Fibroblast of skin of right quadriceps (primary cell): ENCODE data around the gene ZNF839.
A peak's percentile ranks its signal among the peaks of the same experiment; 100 is the strongest.
"Not testable (repeated sequence)": the region's sequence is repeated elsewhere in the genome, so short reads cannot be mapped to it uniquely, and the experiment has no call there.

Source experiments
- DNase-seq: peaks from one replicate; pipeline ENCODE4 v3.0.0-alpha.2; 2013

The ZNF839 gene

GRCh38 chr14:102344084-102344483 lies 24.5 kb downstream of the ZNF839 start:
- DNase-seq: no peak

DNA sequence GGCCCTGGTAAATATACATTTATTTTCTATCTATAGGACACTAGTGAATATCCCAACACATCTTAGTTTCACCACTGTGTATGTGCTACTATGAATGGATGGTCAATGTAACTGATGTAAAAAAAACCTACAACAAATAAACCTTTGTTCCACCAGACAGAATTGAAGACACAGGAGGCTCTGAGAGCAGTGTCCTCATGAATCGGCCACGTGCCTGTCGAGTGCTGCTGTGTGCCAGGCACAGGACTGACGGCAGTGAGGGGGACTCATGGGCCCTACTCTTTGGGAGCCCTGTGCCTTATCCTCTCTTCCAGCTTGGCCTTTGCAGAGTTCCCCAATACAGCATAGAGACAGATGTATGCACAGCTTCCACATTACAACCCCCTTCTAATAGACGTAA lies 24.9 kb downstream of the ZNF839 start:
- DNase-seq: no peak

DNA sequence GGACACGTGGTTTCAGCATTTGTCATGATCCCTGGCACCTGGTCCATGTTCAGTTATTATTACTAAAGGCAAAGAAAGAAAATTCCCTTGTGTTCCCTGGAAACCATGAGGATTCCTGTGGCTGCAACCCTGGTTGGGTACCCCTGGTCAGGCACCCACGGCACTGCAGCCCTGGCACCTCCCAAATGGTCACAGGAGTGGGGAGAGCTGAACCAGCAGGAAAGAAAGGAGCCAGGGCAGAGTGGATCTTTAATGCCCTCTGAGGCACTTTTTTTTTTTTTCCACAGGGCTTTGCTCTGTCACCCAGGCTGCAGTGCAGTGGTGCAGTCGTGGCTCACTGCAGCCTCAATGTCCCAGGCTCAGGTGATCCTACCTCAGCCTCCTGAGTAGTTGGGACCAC lies 25.7 kb downstream of the ZNF839 start:
- DNase-seq: no peak

GRCh38 chr14:102346645-102347044 lies 27.1 kb downstream of the ZNF839 start:
- DNase-seq: no peak

DNA sequence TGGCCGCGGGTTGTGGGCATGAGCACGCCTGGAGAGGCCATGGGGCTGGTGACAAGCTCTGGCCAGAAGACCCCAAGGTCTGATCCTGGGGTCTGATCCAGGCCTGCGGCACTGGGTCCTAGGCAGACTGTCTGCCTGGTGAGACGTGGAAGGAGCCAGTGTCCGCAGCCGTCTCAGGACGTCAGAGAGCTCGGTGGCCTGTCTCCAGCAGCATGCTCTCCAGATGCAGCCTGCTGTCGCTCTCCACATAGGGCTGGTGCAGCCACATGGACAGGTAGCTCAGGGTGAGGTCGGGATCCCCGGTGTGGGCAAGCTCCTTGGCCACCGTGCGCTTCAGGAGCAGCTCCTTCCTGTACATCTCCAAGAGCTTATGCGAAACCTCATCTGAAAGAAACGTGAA lies 28.8 kb downstream of the ZNF839 start:
- DNase-seq: no peak

- DNase-seq: no peak
These were observed 31.5 kb downstream of the ZNF839 start for GRCh38 chr14:102351023-102351422.

DNA sequence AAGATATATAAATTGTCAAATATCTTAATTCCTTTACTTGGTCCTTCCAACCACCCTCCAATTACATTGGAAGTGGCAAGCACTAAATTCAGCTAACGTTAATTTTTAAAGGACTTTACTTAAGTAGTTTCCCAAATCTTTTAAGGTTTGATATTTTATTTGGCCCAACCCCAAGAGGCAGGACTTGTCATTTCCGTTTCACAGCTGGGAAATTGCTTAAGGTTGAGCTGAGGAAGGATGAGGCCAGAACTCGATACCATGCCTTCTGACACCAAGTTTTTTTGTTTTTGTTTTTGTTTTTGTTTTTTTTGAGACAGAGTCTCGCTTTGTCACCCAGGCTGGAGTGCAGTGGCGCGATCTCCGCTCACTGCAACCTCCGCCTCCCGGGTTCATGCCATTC lies 32.0 kb downstream of the ZNF839 start:
- DNase-seq: not testable (repeated sequence)

GRCh38 chr14:102352213-102352612 lies 32.7 kb downstream of the ZNF839 start:
- no peak for DNase-seq

DNA sequence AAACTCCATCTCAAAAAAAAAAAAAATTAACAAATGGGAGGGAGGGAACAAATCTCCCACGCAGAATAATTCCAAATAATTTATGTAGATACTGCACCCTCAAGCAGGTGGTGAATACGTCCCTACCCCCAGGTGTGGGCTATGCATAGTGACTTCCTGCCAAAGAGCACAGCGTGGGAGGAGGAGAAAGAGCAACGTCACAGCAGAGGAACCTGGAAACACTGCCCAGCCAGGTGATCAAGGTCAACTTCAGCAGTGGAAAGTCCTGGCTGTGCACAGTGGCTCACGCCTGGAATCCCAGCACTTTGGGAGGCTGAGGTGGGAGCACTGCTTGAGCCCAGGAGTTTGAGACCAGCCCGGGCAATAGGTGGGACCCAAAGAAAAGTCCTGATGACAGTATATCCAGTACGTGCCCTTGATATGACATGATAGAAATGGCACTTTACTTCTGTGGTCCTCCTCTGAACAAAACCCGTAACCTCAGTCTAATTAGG lies 33.6 kb downstream of the ZNF839 start:
- no peak for DNase-seq

- DNase-seq: no peak
These were observed 36.7 kb downstream of the ZNF839 start for GRCh38 chr14:102356280-102356679.

- DNase-seq: no peak
These were observed 39.8 kb downstream of the ZNF839 start for GRCh38 chr14:102359341-102359740.

DNA sequence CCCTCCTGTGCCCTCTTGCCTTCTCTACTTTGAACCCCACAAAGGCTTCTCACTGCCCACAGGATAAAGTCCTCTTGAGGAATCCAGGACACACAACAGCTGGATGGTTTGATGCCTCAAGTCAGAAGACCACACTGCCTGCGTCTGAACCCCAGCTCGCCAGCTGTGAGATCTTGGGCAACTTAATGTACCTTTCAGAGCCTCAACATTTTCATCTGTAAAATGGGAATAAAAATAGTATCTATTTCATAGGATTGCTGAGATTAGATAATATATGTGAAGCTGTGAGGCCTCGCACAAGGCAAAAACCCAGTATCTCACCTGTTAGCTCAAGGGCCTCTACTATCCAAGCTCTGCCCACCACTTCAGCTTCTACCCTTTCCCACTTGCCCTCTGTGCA lies 40.8 kb downstream of the ZNF839 start:
- DNase-seq: no peak

GRCh38 chr14:102362084-102362483 lies 42.5 kb downstream of the ZNF839 start:
- DNase-seq: peak; percentile 9

DNA sequence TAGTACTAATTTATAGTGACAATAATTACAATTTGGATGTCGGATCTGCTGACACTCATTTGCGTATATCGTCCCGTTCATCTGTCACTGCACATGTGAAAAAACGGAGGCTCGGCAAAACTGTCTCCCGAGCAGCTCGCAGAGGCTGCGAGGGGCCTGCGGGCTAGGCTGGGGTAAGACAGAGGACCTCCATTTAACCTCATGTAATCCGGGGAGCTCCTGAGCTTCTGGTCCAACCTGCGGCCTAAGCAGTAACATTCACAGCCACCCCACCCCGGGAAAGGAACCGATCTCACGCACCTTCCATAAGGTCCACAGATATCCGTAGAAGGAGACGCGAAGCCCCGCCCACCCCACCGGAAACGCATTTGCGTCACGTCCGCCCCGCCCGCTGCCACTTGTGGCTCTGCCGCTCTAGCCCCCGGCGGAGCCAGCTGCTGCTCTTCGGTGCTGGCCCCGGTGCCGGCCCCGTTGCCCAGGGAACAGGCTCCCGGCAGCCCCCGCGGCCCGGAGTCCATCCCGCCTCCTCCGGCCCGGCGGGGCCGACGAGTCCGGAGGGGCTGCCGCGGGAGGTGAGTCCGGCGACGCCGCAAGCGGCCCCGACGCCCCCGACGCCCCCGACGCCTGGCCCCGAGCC lies 43.1 kb downstream of the ZNF839 start, which contains the start of the genes CINP and TECPR2:
Gene CINP, minus strand, starts transcription at position 346 of the 637 bp plus-strand sequence. Its CDS starts 39 bp downstream, at position 307.
Gene TECPR2, plus strand, starts transcription at position 397 of the 637 bp plus-strand sequence. CDS start 13,781 bp downstream, outside the sequence.
- peak; percentile 92 for DNase-seq

- DNase-seq: peak; percentile 39
These were observed 43.8 kb downstream of the ZNF839 start for GRCh38 chr14:102363182-102363943.

DNA sequence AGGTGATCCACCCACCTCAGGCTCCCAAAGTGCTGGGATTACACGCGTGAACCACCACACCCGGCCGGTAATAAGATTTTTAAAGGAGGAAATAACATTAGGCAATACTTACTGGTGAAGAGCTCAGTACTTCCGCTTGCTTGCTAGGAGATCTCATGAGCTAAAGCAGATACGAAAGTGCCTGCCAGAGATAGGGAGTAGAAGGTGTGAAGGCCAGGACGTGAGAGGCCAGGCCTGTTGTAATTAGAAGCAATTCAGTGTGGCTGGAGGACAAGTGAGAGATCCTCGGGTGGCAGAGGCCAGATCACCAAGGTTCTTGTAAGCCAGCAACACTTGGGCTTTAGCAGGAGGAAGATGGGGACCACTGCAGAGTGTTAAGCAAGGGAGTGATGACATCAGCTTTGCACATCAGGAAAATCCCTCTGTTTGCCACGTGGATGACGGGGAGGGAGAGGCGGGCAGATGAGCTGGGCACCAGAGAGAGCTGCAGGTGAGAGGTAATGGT lies 50.8 kb downstream of the ZNF839 start:
- DNase-seq: no peak

- no peak for DNase-seq
These were observed 51.8 kb downstream of the ZNF839 start for GRCh38 chr14:102371361-102371760.

- DNase-seq: no peak
These were observed 53.6 kb downstream of the ZNF839 start for GRCh38 chr14:102373110-102373509.

DNA sequence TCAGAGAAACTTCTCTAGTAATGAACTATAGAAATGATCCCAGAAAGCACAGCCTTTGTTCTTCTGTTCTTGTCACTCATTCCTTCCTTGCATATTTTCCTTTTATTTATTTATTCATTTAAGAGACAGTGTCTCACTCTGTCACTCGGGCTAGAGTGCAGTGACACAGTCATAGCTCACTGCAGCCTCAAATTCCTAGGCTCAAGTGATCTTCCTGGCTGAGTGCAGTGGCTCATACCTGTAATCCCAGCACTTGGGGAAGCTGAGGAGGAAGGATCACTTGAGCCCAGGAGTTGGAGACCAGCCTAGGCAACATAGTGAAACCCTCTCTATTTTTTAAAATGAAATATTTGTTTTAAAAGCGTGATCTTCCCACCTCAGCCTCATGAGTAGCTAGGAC lies 54.7 kb downstream of the ZNF839 start:
- no peak for DNase-seq

- no peak for DNase-seq
These were observed 55.6 kb downstream of the ZNF839 start for GRCh38 chr14:102375119-102375518.

DNA sequence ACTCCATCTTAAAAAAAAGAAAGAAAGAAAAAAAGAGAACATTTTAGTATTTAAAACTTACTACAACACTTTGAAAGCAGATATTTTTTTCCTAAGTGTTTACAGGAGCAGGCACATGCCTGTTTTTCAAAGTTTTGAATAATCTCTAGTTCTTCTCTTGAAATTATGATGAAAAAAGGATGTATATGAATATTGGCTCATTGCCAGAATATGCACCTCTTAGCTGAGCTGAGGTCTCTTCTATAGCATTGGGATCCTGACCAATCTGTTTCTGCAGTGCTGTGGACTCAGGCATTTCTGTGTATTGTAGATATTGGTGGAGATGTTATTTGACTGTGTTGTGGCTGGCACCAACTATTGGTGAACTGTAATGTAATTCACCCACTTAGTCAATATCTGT lies 58.1 kb downstream of the ZNF839 start:
- no peak for DNase-seq

- no peak for DNase-seq
These were observed 59.3 kb downstream of the ZNF839 start for GRCh38 chr14:102378830-102379229.

DNA sequence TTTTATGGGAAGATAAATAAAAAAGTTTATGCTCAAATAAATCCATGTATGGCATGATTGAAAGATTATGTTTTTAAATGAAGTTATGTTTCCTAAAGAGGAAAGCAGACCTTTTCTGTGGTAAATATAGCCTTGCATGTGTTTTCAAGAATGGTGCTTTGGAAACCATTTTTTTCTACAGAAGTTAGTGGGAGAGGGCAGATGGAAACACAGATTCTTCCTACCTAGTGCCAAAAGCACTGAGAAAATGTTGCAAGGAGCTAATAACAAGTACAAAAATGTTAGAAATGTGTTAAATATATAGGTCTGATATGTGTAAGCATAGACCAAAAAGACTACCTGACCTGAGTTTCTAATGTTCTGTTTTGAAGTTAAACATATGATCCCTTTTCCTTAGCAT lies 67.5 kb downstream of the ZNF839 start:
- no peak for DNase-seq

DNA sequence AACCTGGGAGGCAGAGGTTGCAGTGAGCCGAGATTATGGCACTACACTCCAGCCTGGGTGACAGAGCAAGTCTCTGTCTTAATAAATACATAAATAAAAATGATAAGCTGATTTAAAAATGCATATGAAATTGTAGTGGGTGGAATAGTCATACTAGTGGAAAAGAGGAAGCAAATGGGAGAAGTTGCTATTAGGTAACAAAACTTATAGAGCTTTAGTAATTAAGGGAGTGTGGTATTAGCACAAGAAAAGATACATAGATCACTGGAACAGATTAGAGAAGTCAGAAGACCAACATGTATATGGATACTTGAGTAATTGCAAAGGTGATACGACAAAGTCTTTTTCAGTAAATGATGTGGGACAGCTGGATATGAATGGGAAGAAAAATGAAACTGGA lies 69.7 kb downstream of the ZNF839 start:
- no peak for DNase-seq
